Colon (tissue), 2 donors: Measurements from ENCODE around the gene THAP10.

Experiments used
- FAIRE-seq: peaks from 2 replicates; lab custom pipeline; 2012; peaks lifted over from hg19 to GRCh38; lab: Jason Lieb, UNC
- donor health status: control.
- donor health status: control.

THAP10 gene

DNA sequence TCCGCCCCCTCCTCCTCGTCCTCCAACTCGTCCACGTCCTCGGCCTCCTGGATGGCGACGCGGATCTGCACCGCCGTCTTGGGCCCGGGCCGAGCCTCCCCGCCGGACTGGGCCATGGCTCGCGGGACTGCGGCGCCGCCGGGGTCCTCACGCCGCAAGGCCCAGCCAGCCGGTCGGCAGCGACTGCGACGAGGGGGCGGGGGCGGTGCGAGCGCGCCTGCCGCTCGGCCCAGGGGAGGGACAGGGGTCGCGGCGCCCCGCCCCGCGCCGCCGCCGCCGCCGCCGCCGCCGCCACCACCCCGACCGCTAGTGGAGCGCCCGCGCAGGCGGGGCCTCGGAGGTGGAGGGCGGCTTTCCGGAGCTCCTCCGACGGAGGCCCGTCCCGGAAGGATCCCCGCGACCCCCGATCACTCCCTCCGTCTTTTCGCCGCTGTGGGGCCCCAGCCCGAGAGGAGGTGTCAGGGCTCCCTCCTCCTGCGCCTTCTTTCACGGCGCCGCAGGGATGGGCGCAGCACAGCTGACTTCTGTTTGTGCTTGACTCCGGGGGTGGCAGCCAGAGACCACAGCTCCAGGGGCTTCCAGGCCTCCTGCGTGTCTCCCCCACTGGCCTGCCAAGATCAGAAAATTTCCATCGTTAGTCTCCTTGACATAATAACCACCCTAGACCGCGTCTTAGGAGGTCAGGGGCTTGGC is 38.1 kb downstream of the THAP10 start, which contains the start of gene LARP6:
LARP6 (minus strand) TSS at position 185 of the 693 bp plus-strand sequence; CDS start at position 116, 69 bp downstream.
- no peak for FAIRE-seq

DNA sequence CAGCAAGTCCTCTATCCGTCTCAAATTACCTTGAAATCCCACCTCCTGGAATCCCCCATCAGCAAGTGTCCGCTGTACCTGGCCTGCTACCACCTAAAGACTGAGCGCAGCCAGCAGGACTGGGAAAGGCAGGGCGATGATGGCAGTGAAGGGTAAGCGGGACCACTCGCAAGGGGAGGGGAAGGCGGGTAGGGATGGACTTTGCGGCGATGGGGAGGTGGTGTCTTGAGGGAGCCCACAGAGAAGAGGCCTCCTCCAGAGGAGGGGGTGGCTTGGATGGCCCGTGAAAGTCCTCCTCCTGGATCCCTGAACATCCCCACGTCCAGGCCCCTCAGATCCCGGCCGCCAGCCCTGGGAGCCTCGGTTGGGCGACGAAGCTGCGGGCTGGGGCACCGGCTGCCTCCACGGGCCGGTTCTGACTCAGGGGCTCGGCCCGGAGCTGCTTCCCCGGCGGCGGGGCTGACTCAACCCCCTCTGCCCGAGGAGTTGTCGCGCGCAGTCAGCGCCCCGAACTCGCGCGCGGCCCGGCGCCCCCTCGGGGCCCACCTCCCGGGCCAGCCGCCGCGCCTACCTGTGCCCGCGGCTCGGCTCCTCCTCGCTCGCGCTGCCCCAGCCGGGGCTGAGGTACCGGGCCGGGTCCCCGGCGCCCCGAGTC is 38.8 kb downstream of the THAP10 start:
- no peak for FAIRE-seq

DNA sequence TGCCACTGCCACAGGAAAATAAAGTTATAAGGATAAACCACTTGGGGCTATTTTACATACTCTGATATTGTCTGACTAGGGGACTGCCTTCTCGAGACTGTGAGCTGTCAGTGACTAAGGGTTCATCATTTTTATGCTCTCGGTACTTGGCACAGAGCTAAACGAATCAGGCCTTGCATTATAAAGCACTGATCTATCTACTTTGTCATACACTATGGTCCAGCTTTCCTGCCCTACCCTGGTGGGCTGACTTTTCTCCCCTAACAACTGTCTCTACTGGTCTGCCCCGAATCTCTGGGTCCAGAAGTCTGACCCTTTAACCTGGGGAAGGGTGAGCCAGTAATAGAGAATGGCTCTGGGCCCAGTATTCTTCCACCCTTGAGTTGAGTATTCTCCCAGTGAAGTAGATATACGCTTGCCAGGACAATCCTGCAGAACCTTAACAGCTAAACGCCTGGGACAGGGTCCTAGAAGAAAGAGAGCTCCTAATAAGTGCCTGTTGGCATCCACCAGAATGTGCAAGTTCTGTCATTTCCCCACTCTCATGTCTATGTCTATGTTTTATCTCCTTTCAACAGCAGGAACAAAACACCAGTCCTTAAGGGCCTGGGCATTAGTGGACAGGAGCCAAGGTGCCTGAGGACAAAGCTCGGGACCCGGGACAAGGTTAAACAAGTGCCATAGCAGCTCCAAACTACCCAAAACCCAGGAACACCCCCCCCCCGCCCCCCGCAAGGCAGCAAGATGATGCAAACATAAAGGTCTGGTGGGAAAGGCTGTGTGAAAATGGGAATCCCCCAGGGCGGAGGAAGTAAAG is 39.5 kb downstream of the THAP10 start:
- FAIRE-seq: no peak

DNA sequence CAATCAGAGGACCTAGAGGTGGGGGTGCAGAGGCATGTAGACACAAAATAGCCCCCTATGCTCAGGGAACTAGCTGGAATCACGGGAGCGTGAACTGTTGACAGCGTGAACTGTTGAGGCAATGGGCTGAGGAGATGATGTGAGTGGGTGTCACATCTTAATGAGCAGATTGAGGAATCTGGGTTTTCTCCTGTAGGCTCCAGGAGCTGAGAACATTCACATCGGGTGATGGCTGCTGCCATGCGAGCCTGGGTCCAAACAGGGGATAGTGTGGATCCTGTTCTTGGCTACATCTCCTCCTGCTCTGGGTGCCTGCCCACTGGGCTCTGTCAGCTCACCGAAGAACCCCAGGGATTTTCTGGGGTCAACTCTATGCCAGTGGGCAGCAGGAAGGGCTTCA is 40.3 kb downstream of the THAP10 start:
- no peak for FAIRE-seq

DNA sequence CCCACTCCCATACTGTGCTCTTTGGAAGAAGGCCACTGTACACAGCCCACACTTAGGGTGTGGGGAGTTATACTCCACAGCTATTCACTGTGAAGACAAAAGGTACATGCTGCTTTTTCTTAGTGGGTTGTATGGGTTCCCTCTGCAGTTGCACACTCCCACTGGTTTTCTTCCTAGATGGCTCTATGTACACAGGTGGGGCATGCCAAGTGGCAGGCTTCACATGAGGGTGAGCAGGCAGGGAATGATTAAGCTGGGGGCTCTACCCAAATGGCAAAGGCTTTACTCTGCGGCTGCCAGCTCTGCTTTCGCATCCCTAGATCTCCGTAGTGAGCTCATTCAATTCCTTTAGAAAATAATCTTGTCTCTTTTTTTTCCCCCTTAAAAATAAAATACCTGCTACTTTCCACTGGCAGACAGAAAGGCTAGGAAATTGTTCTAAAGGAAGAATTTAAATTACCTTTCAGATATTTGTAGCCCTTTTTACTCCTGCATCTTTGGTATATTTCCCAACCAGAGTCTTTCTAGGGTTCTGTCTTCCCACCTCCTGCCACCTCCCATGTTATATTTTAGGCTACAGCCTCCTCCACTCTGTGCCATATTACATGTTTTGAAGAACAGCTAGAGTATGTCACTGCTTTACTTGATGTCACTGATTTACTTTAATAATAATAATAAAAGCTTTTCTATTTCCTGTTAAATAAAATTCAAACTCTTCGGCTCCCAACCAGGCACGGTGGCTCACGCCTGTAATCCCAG is 46.5 kb downstream of the THAP10 start:
- no peak for FAIRE-seq

DNA sequence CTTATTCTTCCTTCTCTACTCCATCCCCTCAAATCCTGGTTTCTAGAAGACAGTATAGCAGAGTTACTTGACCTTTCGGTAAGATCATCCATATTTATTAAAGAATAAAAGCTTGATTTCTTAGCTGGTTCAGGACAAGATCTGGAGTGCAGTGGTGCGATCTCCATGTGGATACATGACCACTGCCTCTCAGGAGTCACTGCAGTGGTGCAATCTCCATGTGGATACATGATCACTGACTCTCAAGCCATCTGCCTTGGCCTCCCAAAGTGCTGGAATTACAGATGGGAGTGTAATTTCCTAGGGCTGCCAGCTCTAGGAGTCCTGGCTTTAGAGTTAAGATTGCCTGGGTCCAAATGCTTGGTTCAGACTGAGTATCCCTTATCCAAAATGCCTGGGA is 54.8 kb downstream of the THAP10 start:
- no peak for FAIRE-seq

DNA sequence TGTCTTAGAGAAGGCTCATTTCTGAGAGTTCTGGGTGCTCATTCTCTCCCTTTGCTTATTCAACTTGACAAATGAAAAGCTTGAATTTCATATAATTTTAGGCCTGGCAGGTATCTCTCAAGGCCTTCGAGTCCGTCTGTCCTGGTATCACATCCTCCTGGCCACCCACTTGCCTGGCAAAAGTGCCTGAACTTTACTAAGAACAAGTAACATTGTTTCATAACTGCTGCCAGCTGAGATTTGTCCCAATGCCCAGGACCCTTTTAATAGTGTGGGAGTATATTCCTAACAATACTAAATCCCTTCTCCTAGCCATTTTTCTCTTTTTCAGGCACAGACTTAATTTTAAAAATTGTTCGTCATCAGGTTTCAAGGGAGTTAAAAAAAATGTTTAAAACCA is 56.4 kb downstream of the THAP10 start:
- no peak for FAIRE-seq

DNA sequence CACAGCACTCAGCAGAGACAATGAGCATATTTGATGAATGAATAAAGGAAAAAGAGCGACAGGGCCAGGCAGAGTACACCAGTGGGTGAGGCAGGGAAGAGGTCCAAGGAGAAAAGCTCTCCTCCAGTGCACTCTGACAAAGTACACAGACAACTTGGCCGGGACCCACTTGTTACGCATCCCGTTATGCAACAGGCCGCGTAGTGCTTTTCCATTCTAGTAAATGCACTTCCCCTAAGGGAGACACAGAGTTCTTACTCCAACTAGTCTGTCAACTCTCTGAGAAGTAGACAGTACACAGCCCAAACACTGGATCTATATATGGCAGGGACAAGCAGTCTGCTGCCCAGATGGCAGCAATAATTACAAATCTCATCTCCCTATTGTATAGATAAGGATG is 56.8 kb downstream of the THAP10 start:
- no peak for FAIRE-seq

DNA sequence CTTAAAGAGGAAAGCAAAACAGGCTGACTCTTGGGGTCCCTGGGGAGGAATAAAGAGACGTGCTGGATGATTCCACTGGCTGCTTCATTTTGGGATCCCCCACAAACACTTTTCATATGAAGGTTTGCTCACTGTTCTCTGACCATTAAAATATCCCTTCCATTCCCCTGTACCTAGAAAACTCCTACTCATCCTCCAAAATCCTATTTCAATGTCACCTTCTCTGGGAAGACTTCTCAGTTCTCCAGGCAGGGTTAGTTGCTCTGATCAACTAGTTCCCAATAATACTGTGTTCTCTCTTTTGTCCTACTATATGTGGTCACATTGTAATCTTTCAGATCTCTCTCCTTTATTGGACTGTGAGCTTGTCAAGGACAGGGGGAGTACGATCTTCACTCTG is 57.2 kb downstream of the THAP10 start:
- FAIRE-seq: no peak

DNA sequence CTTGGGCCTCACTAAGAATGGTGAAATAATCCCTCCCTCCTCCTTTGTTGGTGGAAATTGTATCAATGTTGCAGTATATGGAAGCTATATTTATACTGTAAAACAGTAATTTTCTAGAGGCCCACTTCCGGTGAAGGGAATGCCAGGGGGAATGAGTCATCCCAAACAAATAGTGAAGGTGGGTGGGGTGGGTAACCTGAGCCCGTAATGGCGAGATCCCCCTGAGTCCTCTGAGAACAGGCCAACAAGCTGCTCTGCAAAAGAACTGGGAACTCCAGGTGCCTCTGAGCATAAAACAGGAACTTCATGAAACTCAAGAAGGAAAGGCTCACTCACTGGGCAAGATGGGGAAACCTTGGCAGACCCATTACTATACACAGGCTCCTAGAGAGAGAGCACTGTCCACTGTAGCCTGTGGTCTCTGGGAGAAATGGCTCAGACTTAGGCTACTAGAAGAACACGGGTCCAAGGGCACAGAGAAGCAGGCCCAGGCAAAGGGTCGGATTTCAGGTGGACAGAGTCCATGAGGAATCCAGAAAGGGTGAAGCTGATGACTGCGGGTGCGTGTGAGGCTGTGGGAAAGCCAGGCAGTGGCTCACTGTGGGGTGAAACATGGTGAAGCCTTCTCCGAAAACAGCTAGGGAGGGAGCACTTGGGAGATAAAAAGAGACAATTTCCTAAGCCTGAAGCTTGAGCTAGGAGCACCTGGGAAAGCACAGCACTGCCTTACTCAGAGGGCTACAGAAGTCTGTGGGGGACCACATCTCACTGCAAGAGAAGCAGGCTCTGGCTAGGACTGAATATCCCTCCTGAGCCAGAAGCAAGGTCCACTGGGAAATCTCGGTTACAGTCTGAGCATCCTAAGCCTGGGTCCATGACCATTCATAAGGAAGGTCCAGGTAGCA is 58.1 kb downstream of the THAP10 start:
- no peak for FAIRE-seq

DNA sequence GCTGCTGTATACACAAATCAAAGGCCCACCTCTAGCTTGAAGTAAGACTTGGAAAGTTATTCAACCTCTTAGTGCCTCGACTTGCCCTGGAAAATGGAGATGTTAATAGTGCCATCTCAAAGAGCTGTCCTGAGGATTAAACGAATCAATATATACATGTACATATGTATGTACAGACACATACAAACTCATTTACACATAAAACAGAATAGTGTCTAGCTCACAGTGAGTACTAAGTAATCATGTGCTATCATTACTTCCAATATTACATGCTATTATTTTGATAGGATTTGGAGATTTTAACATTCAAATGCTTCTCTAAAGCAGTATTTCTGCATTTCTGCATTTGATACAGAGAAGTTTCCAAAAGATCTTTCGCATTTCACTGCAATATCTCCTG is 58.8 kb downstream of the THAP10 start:
- FAIRE-seq: no peak

DNA sequence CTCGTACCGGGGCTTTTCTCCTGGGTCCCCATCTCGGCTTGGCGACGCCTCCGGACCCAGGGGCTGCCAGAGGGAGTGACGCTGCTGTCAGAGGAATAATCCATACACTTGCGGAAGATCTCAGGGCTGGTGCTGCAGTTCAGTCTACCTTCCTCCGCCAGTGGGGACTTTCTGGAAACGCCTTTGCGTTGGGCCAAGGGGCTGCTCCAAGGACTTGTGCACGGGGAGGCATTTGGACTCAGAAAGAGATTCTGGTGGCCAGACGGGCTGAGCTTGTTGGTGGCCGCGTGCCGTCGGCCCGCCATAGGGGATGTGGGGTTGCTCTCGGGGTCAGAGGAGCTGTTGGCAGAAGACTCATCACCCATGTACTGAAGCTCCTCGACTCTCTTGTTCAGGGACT is 60.1 kb downstream of the THAP10 start:
- FAIRE-seq: no peak
